Calu3 (cell line): ENCODE results near the gene ZBTB5. TPM values are rescaled to one million over a fixed set of nuclear protein-coding genes. Genes with fewer than 3 reads are reported as not detected.

Source experiments
- BruUV-seq: library from RNA; stranded (reverse); fragments of 400-500 nt; replicated peaks from 2 replicates; lab custom pipeline; 2021; lab: Mats Ljungman, UMichigan
- CTCF ChIA-PET: fragments of 300-600 bp; sonication (Branson Sonifier 250); formaldehyde crosslinking; loops from one replicate; lab custom pipeline; 2022; ENCODE audit warnings: antibody characterized with exemption; lab: Charles Lee
- DNase-seq: peaks from one replicate; pipeline ENCODE4 v3.0.0; 2022
- H3K27ac Mint-ChIP-seq: one replicate; pipeline ENCODE4 v1.8.0; 2022; ENCODE audit warnings: mixed read lengths; ENCODE audit not compliant: unreplicated experiment
- H3K27me3 Mint-ChIP-seq: one replicate; pipeline ENCODE4 v1.8.0; 2022; ENCODE audit warnings: mixed read lengths; ENCODE audit not compliant: unreplicated experiment
- H3K36me3 Mint-ChIP-seq: one replicate; pipeline ENCODE4 v1.8.0; 2022; ENCODE audit warnings: mild to moderate bottlenecking, moderate library complexity, mixed read lengths; ENCODE audit not compliant: insufficient read depth, unreplicated experiment
- H3K4me1 Mint-ChIP-seq: one replicate; pipeline ENCODE4 v1.8.0; 2022; ENCODE audit warnings: mild to moderate bottlenecking, low read depth, mixed read lengths; ENCODE audit not compliant: unreplicated experiment
- H3K4me3 Mint-ChIP-seq: one replicate; pipeline ENCODE4 v1.8.0; 2022; ENCODE audit warnings: mild to moderate bottlenecking, low read depth, moderate library complexity, mixed read lengths; ENCODE audit not compliant: unreplicated experiment
- H3K9me3 Mint-ChIP-seq: one replicate; pipeline ENCODE4 v1.8.0; 2022; ENCODE audit warnings: low read depth, mixed read lengths; ENCODE audit not compliant: unreplicated experiment
- intact Hi-C: fragments of 100-400 bp; cut with micrococcal nuclease; formaldehyde crosslinking; loops from one replicate; pipeline ENCODE4 v1.10.0; 2022; ENCODE audit not compliant: unreplicated experiment
- total RNA-seq: library from RNA; stranded (reverse); gene quantifications from 2 replicates; pipeline ENCODE4 v1.2.3, GENCODE V29; 2022
- TF ChIP-seq, protein P1 (sequence below): fragments of 200-600 bp; IDR thresholded peaks from one replicate; pipeline ENCODE4 v1.8.0; 2022; ENCODE audit warnings: antibody characterized with exemption; ENCODE audit not compliant: unreplicated experiment

ZBTB5 gene
- total RNA-seq, 1 experiment from 2014 or later = 4.7 TPM

GRCh38 chr9:37436540-37436939, 28.7 kb downstream of the ZBTB5 start:
- H3K4me3 Mint-ChIP-seq = no peak overlapping the region
- H3K36me3 Mint-ChIP-seq = peaks cover 4% of the 10 kb centered on the region
- CTCF ChIA-PET = no interaction called here
- TF ChIP-seq, protein P1, sequence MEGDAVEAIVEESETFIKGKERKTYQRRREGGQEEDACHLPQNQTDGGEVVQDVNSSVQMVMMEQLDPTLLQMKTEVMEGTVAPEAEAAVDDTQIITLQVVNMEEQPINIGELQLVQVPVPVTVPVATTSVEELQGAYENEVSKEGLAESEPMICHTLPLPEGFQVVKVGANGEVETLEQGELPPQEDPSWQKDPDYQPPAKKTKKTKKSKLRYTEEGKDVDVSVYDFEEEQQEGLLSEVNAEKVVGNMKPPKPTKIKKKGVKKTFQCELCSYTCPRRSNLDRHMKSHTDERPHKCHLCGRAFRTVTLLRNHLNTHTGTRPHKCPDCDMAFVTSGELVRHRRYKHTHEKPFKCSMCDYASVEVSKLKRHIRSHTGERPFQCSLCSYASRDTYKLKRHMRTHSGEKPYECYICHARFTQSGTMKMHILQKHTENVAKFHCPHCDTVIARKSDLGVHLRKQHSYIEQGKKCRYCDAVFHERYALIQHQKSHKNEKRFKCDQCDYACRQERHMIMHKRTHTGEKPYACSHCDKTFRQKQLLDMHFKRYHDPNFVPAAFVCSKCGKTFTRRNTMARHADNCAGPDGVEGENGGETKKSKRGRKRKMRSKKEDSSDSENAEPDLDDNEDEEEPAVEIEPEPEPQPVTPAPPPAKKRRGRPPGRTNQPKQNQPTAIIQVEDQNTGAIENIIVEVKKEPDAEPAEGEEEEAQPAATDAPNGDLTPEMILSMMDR = no peak
- no TSS peak for BruUV-seq
- no peaks in the 10 kb centered on the region for H3K9me3 Mint-ChIP-seq
- H3K27ac Mint-ChIP-seq = no peak overlapping the region
- no peaks in the 10 kb centered on the region for H3K27me3 Mint-ChIP-seq
- intact Hi-C loops = no loop called here
- DNase-seq = no peak
- H3K4me1 Mint-ChIP-seq = no peaks in the 10 kb centered on the region

DNA sequence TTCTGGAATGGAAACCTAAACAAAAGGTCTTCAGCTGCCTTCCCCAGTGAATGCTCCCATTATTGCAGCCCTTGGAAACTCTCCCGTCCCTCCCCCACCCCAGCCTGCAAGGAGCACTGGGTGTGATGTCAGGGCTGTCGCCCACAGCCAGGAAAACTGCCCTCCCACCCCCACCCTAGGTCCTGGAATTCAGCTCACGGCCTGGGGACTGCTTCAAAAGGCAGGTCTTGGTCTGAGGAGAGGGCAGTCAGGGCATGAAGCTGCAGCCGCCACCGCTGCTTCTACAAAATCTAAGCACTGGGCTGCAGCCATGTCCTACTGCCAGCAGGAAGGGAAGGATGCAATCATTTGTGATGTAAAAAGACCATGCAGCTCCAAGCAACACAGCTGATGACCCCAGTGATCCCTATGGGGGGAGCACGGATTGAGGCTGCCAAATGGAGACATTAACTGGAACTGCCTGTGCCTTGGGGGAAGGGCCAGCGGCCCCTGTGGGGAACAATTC, 31.3 kb downstream of the ZBTB5 start:
- Mint-ChIP-seq H3K36me3 (no peaks in the 10 kb centered on the region), H3K9me3 (no peaks in the 10 kb centered on the region), H3K27ac (no peak overlapping the region), H3K4me1 (no peaks in the 10 kb centered on the region), H3K27me3 (no peaks in the 10 kb centered on the region), H3K4me3 (no peak overlapping the region)
- intact Hi-C loops = no loop called here
- TF ChIP-seq, protein P1 = no peak
- CTCF ChIA-PET = no interaction called here
- DNase-seq = no peak
- no TSS peak for BruUV-seq

GRCh38 chr9:37432020-37432419, 33.2 kb downstream of the ZBTB5 start:
- Mint-ChIP-seq H3K27ac (no peak overlapping the region), H3K27me3 (no peaks in the 10 kb centered on the region), H3K9me3 (no peaks in the 10 kb centered on the region), H3K4me3 (no peak overlapping the region), H3K36me3 (no peaks in the 10 kb centered on the region), H3K4me1 (no peaks in the 10 kb centered on the region)
- CTCF ChIA-PET = no interaction called here
- intact Hi-C loops = no loop called here
- TF ChIP-seq, protein P1 = no peak
- BruUV-seq = no TSS peak
- no peak for DNase-seq

GRCh38 chr9:37430841-37431597, 34.2 kb downstream of the ZBTB5 start:
- TF ChIP-seq, protein P1 = no peak
- Mint-ChIP-seq H3K9me3 (no peaks in the 10 kb centered on the region), H3K4me1 (no peaks in the 10 kb centered on the region), H3K36me3 (no peaks in the 10 kb centered on the region), H3K27me3 (no peaks in the 10 kb centered on the region), H3K4me3 (no peak overlapping the region), H3K27ac (no peak overlapping the region)
- CTCF ChIA-PET = no interaction called here
- BruUV-seq = no TSS peak
- DNase-seq = no peak
- intact Hi-C loops = no loop called here
